GM19468 (cell line): ENCODE results near the gene LNPK.
"Not testable (repeated sequence)": the region's sequence is repeated elsewhere in the genome, so short reads cannot be mapped to it uniquely, and the experiment has no call there.

Experiments
- ATAC-seq: cut with Tn5 transposase; IDR thresholded peaks from one replicate; pipeline ENCODE4 v1.9.1; 2021; ENCODE audit warnings: mild to moderate bottlenecking, moderate library complexity, moderate number of reproducible peaks; ENCODE audit not compliant: unreplicated experiment; ENCODE audit errors: extremely low read depth

Gene LNPK

DNA sequence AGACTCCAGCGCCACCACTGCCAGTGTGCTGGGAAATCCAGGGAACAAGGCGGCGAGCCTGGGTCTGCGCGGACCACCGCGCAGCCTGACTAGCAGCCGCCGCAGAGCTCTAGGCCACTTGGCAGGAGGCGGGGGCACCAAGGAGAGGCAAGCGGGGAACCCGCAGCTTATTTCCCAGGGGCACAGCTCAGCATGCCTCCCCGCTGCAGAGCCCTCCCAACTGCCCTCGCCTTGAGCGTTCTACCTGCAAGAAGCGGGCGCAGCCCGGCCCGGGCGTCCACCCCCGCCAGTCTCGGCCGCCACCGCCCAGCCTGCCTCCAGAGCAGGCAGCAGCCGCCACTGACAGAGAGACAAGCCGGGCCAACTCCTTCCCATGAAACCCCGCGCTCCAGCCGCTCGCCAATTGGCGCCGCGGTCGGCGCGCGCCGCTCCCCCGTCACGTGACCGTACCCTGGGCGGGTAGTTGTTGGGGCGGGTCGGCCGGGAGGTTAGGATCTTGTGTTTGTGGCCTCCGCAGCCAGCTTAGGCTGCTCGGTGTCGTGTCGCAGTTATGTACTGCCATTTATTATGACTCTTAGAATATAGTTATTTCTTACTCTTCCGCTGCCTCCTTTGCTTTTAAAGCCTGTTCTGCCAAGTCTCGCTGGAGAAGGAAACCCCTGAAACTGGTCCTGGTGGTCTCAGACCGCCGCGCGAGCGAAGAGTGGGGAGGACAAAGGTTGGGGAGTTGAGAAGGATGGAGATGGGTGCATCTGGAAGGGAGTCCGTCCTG lies at the start of gene LNPK:
TSS of gene LNPK (minus strand) at position 352 of the 772 bp plus-strand sequence. CDS start 6,683 bp downstream, outside the sequence.
- ATAC-seq = peak; percentile 94

DNA sequence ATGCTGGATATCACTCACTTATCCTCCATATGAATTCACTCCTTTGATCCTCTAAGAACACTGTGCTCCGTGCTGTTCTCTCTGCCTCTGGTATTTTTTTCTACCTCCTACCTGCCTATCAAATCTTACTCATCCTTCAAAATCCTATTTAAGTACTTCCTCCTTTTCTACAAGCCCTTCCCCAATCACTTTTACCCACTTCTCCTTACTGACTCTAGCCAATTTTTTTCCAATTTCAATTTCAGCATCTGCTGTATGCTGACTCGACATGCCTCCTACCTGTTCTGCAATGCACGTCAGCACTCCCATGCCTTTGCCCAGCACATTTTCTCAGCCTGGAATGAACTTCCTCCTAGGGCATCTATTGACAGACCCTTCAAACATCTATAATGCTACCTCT lies 37.3 kb upstream of the LNPK start:
- no peak for ATAC-seq

GRCh38 chr2:176038694-176039093 lies 36.6 kb upstream of the LNPK start:
- no peak for ATAC-seq

DNA sequence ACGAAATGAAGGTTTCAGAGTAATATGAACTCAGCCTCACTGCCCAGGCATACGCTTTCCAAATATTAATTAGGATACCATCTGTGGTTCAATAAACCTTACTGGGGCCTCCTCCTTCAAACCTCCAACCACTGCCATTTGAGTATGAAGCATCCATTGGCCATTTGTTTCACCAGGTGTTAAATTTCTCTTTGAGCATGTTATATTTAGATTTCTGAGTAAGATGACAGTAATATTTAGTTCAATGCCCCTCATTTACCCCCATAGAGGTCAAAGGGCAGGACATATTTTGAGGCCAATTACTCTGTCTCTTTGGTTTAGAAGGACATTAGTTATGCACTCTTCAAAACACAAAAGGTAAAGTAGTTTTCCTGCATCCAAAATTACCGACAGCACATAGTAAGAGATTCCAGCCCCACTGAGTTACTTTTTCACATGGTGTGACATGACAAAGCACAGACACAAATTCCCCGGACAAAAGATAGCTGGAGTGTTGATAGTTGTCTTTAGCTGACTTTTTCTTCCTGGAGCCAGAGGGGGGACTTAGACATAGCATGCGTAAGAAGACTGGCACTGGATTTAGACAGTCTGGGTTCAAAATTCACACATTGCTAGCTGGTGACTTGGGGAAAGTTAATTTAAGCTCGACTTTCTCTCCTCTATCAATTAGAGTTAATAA lies 33.1 kb upstream of the LNPK start:
- no peak for ATAC-seq

- no peak for ATAC-seq
Observed at GRCh38 chr2:176027806-176028205, 25.7 kb upstream of the LNPK start.

GRCh38 chr2:176025932-176026331 lies 23.9 kb upstream of the LNPK start:
- no peak for ATAC-seq

DNA sequence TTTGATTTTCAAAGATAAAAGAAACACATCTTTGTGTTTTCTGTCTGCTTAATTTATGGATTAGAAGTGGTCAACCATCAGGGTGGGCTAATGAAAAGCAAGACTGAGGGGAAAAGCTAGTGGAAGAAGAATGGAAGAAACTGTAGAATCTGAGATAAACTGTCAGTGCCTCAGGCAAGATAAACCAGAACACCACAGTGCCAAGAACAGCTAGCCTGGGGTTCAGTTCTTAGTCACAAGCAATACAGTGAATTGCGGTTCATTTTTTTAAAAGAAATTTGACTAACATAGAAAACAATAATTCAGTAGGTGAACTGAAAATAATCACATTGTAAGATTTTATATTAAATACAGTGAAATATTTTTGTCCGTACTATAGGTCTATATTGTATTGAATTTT lies 22.0 kb upstream of the LNPK start:
- no peak for ATAC-seq

- no peak for ATAC-seq
Observed at GRCh38 chr2:176022048-176022447, 20.0 kb upstream of the LNPK start.

- no peak for ATAC-seq
Observed at GRCh38 chr2:176020400-176020799, 18.3 kb upstream of the LNPK start.

GRCh38 chr2:176018708-176019107 lies 16.6 kb upstream of the LNPK start:
- no peak for ATAC-seq

DNA sequence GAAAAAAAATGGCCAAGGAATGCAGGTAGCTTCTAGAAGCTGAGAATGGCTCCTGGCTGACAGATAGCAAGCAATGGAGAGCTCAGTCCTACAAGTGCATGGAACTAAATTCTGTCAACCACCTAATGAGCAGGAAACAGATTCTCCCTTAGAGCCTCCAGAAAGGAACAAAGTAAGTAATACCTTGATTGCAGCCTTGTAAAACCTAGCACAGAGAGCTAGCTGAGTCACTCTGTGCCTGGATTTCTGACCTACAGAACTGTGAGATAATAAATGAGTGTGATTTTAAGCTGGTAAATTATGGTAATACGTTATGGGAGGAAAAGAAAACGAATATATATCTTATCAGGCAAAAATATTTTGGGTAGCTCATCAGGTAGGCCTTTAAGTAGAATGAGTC lies 7.4 kb upstream of the LNPK start:
- no peak for ATAC-seq

DNA sequence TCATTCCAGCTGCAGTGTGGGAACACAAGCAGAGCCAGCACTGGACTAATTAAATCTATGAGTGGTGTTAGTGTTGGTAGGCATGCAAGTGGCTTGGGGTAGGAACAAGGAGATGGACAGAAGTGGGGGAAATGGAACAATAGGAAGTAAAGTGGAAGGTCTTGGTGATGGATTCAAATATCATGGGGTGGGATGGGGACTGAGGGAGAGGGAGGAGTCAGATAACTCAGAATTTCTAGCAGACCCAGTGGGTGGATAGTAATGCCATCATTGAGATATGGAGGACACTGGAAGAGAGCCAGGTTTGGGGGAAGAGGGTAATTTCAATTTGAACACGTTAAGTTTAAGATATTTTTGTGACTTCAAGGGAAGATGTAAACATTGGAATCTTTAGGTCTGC lies 2.9 kb upstream of the LNPK start:
- no peak for ATAC-seq

GRCh38 chr2:176003958-176004357 lies 1.9 kb upstream of the LNPK start:
- ATAC-seq = no peak

DNA sequence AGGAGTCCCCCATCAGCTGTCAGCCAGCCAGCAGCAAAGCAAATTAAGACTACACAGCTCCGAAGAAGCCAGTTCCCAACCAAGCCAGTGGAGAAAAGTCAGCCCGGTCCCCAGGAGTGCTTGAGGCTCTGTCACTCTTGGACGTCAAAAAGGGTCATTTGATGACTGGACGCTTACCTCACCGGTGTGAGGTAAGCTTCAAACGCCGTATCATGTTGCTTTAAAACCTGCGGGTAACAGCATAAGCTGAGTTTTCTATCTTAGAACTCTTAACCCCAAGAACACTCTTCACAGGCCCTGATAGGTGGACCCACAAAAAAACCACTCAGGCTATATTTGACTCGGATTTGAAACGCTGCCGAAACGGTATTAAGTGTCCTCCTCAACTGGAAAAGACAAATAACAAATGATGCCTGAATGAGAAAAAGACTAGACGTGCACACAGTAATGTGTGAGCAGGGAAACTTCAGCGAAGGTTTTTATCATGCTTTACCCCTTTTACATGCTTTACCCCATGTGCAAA lies 682 bp upstream of the LNPK start:
- ATAC-seq = no peak

DNA sequence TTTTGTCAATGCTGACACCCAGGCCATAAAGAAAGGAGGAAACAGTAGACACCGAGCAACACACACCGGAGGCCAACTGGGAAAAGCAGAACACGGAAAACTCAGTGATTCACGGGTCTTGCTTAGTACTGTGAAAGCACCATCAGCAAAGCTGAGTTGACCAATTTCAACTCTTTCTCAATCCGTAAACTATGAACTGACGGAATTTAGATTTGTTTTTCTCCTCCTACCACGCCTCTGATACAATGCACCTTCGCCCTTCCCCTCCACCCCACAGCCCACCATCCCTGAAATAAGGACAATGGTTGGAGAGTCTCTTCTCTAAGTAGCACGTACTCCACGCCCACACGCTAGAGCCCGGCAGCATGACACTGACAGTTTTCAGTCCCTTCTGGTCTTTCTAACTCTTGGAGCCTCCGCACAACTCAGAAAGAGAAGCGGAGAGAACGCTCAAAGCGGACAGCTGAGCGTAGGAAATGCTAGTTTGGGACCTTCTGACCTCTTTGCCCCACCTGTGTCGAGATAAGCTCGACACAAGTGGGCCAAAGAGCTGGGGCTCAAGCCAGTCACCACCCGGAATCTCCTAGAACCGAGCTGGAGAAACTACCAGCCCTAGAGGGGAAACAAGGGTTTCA lies 669 bp downstream of the LNPK start:
- ATAC-seq = peak; percentile 12

- ATAC-seq = no peak
Observed at GRCh38 chr2:175999283-175999819, 2.7 kb downstream of the LNPK start.

DNA sequence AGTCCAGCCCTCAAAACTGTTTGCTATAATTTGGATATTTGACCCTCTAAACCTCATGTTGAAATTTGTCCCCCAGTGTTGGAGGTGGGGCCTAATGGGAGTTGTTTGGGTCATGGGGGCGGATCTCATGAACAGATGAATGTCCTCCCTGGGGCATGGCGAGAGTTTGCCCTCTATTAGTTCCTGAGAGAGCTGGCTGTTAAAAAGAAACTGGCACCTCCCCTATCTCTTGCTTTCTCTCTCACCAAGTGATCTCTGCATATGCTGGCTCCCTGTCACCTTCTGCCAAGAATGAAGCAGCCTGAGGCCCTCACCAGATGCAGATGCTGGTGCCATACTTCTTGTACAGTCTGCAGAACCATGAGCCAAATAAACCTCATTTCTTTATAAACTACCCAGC lies 12.0 kb downstream of the LNPK start:
- ATAC-seq = no peak

DNA sequence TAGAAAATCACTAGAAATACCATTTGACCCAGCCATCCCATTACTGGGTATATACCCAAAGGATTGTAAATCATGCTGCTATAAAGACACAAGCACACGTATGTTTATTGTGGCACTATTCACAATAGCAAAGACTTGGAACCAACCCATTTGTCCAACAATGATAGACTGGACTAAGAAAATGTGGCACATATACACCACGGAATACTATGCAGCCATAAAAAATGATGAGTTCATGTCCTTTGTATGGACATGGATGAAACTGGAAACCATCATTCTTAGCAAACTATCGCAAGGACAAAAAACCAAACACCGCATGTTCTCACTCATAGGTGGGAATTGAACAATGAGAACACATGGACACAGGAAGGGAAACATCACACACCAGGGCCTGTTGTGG lies 14.9 kb downstream of the LNPK start:
- not testable (repeated sequence) for ATAC-seq

- ATAC-seq = no peak
Observed at GRCh38 chr2:175984846-175985245, 17.2 kb downstream of the LNPK start.

DNA sequence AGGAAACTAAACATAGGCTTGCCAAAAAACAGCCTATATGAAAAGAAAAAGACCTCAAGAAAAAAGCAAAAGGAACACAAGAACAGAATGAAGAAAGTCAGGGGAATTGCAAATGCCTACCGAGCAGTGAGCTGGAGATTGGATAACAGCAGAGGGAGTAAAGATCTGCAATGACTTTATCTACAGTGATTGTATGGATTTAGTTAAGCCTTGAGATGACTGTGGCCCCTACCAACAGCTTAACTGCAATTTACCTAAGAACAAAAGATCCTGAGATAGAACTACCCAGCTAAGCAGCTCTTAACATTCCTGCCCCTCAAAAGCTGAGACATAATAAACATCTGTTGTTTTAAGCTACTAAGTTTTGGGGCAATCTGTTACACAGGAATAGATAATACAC lies 20.5 kb downstream of the LNPK start:
- ATAC-seq = no peak
